Mucosa of descending colon (tissue), 3 donors: Measurements from ENCODE around the gene CCDC88B. TPM values are rescaled to one million over a fixed set of nuclear protein-coding genes. Genes with fewer than 3 reads are reported as not detected.

ENCODE experiments used
- ATAC-seq: fragments of 200-7000 bp; cut with Tn5 transposase; one replicate; pipeline ENCODE4 v1.9.1; 2020; ENCODE audit warnings: mild to moderate bottlenecking, moderate library complexity
- DNase-seq, 3 donors: peaks; one replicate each; pipeline ENCODE4 v3.0.0-alpha.2; 2020
- H3K36me3 ChIP-seq: fragments of 200-600 bp; one replicate; pipeline ENCODE4 v1.8.0; 2021; ENCODE audit warnings: low read depth, mild to moderate bottlenecking
- H3K4me1 ChIP-seq: fragments of 200-600 bp; one replicate; pipeline ENCODE4 v1.8.0; 2021; ENCODE audit warnings: low read depth, mild to moderate bottlenecking
- H3K4me3 ChIP-seq: fragments of 200-600 bp; one replicate; pipeline ENCODE4 v1.8.0; 2021; ENCODE audit warnings: mild to moderate bottlenecking
- H3K9me3 ChIP-seq: fragments of 200-600 bp; one replicate; pipeline ENCODE4 v1.8.0; 2021; ENCODE audit warnings: mild to moderate bottlenecking
- intact Hi-C, 2 donors: fragments of 100-400 bp; cut with DNase I in 1 of 2; cut with micrococcal nuclease in 1 of 2; formaldehyde crosslinking; loops; one replicate each; pipeline versions ENCODE4 v1.11.0 to v1.11.1; 2022; cut with DNase I, micrococcal nuclease
- long read RNA-seq, 2 donors: library from polyadenylated mRNA; unstranded; transcript quantifications; one replicate each; pipeline ENCODE4 v2.0.0, GENCODE V29; 2019 to 2021
- total RNA-seq, 3 donors: library from RNA; stranded (reverse); fragmentation: NEBNext Ultra II Directional in 2 of 3; extraction: Animal tissue kit (Norgen Biotek cat#: 25700) in 2 of 3; gene quantifications; one replicate each; pipeline versions ENCODE4 v1.2.1 to v1.2.4, GENCODE V29; 2021 to 2023
- TF ChIP-seq, protein P1 (sequence below): fragments of 200-600 bp; IDR thresholded peaks from one replicate; pipeline ENCODE4 v1.8.0; 2022; ENCODE audit warnings: antibody characterized with exemption, mild to moderate bottlenecking
- donor health status: DM: no; HTN: no; CAD: no; lungs with moderate emphysema.
- donor health status: DM: no; HTN: no; CAD: no.
- donor health status: DM: no; HTN: yes; CAD: no.

Gene CCDC88B, protein sequence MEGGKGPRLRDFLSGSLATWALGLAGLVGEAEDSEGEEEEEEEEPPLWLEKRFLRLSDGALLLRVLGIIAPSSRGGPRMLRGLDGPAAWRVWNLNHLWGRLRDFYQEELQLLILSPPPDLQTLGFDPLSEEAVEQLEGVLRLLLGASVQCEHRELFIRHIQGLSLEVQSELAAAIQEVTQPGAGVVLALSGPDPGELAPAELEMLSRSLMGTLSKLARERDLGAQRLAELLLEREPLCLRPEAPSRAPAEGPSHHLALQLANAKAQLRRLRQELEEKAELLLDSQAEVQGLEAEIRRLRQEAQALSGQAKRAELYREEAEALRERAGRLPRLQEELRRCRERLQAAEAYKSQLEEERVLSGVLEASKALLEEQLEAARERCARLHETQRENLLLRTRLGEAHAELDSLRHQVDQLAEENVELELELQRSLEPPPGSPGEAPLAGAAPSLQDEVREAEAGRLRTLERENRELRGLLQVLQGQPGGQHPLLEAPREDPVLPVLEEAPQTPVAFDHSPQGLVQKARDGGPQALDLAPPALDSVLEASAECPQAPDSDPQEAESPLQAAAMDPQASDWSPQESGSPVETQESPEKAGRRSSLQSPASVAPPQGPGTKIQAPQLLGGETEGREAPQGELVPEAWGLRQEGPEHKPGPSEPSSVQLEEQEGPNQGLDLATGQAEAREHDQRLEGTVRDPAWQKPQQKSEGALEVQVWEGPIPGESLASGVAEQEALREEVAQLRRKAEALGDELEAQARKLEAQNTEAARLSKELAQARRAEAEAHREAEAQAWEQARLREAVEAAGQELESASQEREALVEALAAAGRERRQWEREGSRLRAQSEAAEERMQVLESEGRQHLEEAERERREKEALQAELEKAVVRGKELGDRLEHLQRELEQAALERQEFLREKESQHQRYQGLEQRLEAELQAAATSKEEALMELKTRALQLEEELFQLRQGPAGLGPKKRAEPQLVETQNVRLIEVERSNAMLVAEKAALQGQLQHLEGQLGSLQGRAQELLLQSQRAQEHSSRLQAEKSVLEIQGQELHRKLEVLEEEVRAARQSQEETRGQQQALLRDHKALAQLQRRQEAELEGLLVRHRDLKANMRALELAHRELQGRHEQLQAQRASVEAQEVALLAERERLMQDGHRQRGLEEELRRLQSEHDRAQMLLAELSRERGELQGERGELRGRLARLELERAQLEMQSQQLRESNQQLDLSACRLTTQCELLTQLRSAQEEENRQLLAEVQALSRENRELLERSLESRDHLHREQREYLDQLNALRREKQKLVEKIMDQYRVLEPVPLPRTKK (N-terminal part only)
- 10 to 100 TPM; 13.4 to 32.5 (median 28.8) TPM for total RNA-seq
- long read RNA-seq, donor 1, full-length matches to known transcripts = 6 of 22 reads
- long read RNA-seq, donor 1, partial matches to known transcripts = 7 of 22 reads
- long read RNA-seq, donor 1, other reads (novel, unspliced or antisense) = 9 of 22 reads
- long read RNA-seq, donor 2, partial matches to known transcripts = 4 of 5 reads
- long read RNA-seq, donor 2, other reads (novel, unspliced or antisense) = 0 of 5 reads

DNA sequence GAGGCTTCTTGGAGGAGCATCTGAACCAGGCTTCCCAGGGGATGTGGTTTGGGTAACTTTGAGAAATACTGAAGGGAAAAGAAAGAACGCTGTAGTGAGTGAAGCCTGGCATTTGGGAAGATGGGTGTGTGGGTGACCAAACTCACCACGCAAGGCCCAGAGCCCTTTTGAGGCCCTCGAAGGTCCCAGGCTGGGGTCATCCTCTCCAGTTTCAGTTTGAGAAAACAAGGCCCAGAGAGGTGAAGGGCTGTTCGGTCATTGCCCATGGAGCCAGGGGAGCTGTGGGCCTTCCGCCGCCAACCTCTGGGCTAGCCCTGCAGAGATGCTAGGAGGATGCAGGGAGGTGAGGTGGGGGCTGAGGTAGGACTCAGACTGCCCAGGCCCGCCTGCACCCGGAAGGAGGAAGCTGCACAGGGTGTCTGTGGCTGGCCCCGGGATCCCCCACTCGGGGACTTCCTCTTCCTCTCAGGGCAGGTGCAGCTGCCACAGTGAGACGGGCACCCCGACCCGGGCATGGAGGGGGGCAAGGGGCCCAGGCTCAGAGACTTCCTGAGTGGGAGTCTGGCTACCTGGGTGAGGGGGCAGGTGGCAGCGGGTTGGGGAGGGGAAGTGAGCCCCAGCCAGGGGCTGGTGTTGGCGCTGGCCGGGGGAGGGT is at the start of gene CCDC88B:
Gene CCDC88B, plus strand, starts transcription at position 451 of the 655 bp plus-strand sequence. Its CDS starts 63 bp downstream, at position 514.
- peak; percentile 65 for ATAC-seq
- Histone ChIP-seq H3K4me1 (peaks cover 12% of the 10 kb centered on the region), H3K9me3 (no peaks in the 10 kb centered on the region), H3K4me3 (no peak within 1 kb of the TSS), H3K36me3 (no peaks in the 10 kb centered on the region)
- DNase-seq = peak; percentile 75 to 95 (median 82)
- TF ChIP-seq, protein P1, sequence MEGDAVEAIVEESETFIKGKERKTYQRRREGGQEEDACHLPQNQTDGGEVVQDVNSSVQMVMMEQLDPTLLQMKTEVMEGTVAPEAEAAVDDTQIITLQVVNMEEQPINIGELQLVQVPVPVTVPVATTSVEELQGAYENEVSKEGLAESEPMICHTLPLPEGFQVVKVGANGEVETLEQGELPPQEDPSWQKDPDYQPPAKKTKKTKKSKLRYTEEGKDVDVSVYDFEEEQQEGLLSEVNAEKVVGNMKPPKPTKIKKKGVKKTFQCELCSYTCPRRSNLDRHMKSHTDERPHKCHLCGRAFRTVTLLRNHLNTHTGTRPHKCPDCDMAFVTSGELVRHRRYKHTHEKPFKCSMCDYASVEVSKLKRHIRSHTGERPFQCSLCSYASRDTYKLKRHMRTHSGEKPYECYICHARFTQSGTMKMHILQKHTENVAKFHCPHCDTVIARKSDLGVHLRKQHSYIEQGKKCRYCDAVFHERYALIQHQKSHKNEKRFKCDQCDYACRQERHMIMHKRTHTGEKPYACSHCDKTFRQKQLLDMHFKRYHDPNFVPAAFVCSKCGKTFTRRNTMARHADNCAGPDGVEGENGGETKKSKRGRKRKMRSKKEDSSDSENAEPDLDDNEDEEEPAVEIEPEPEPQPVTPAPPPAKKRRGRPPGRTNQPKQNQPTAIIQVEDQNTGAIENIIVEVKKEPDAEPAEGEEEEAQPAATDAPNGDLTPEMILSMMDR = no peak
- intact Hi-C loops = no loop called here

DNA sequence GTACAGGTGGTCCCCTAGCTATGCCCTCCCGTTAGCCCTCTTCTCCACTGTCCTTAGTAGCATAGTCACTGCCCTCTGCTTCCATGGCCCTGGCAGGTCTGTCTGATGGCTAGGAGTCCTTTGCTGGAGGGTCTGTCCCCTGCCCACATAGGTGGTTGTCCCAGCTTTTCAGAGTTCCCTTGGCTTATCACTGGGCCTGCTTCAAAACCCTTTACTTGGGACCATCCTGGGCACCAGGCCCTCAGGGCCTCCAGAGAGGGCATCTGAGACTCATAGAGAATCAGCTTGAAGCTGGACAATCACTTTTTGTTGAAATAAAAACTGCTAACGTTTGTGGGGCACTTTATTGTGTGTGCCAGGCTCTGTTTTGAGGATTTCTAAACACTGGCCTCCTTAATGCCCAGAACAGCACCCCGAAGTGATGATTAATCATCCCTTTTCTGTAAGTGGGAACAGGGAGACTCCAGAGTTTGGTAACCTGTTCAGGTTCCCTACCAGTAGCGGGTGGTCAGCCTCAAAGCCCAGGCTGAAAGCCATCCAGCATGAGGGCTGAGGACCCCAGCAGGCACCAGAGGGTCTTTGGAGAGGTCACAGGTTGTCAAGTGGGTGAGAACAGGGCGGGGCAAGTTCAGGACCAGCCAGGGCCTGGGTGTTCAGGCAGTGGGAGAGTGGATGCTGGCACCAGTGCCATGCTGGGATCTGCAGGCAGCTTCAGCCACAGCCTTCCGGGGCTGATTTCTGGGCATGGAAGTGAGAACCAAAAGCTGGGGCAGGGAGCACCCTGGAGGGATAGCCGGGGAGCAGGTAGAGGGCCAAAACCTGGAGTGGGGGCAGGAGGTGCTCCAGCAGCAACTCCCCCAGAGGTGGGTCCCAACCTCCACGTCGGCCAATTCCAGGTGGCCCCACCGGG is 49.4 kb upstream of the CCDC88B start:
- intact Hi-C loops = no loop called here
- H3K9me3 ChIP-seq = no peaks in the 10 kb centered on the region
- H3K4me3 ChIP-seq = no peak overlapping the region
- TF ChIP-seq, protein P1 = no peak
- ATAC-seq = no peak
- DNase-seq = no peak
- no peaks in the 10 kb centered on the region for H3K36me3 ChIP-seq
- peaks cover 22% of the 10 kb centered on the region for H3K4me1 ChIP-seq

DNA sequence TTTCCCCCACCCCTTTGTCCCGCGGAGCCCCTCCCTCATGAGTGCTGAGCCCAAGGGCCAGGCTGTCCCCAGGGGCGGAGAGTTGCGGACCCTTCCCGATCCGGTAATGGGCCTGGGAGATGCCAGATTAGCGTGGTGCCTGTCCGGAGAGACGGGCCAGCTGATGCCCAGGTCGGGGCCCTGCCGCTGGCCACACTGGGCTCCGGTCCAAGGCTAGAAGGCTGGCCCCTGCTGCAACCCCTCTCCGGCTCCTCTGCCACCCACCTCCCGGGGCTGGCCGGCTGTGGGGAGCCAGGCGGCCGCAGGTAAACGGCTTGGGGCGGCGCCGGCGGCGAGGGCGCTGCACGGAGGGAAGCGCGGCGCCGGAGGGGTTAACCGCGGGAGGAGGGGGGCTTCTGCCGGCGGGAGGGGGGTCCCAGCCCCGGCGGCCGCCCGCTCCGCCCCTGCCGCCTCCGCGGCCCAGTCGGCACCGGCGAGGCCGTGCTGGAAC is 48.7 kb upstream of the CCDC88B start, which contains the start of gene KCNK4:
Gene KCNK4, plus strand, starts transcription at position 41 of the 490 bp plus-strand sequence. CDS start 1,717 bp downstream, outside the sequence.
- no peak for DNase-seq
- H3K4me3 ChIP-seq = no peak within 1 kb of the TSS
- no peak for ATAC-seq
- H3K9me3 ChIP-seq = no peaks in the 10 kb centered on the region
- no peaks in the 10 kb centered on the region for H3K36me3 ChIP-seq
- peaks cover 18% of the 10 kb centered on the region for H3K4me1 ChIP-seq
- intact Hi-C loops = no loop called here
- TF ChIP-seq, protein P1 = no peak

DNA sequence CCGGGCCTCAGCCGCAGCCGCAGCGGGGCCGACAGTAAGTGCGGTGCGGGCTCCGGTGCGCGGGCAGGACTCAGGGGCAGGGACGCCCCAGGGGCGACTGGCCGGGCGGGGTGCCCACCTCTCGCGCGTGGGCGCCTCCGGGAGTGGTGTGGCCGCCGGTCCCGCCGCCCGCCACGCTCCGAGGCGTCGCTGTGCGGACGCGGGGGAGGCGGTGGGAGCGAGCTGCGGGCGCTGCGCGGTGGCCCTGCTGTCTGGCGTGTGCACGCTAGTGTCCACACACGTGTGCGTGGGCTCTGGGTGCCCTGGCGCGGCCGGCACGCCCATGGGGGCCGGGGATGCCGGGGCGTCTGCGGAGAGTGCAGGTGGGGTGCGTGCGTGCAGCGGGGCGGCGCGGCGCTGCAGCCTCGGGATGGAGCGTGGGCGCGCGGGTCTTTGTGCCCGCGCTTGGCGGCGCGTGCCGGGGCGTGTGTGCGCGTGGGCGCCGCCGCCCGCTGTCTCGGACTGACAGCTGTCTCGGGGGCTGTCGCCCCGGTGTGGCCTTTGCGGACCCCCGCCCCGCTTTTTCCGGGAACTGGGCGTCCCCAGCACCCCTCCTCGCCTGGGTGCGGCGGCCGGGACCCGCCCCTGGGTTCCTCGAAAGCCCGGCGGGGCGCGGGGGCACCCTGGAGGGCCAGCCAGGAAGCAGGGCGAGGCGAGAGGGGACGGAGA is 48.1 kb upstream of the CCDC88B start:
- ATAC-seq (peak; percentile 22), DNase-seq (no peak)
- Histone ChIP-seq H3K4me3 (no peak overlapping the region), H3K9me3 (no peaks in the 10 kb centered on the region), H3K36me3 (no peaks in the 10 kb centered on the region), H3K4me1 (peaks cover 13% of the 10 kb centered on the region)
- TF ChIP-seq, protein P1 = no peak
- intact Hi-C loops = no loop called here
